ENCODE measurements around the gene TOR4A.
A peak's percentile ranks its signal among the peaks of the same experiment; 100 is the strongest.

TOR4A gene

GRCh38 chr9:137303893-137304382 is 26.4 kb downstream of the TOR4A start:
- Histone ChIP-seq H3K36me3 (no peaks in the 10 kb centered on the region), H3K27me3 (no peaks in the 10 kb centered on the region), H3K4me1 (no peaks in the 10 kb centered on the region; the same call in 1 of the 2 replicates), H3K4me3 (ENCODE audit: low read depth, low read length) (no peak overlapping the region), H3K9me3 (no peaks in the 10 kb centered on the region)
- no peak for TF ChIP-seq CTCF (IDR thresholded peaks at IDR 0.05; ENCODE audit: low read depth, low read length)
- peak; percentile 11 for DNase-seq

- no peaks in the 10 kb centered on the region for H3K27me3 ChIP-seq
- peak; percentile 28 for DNase-seq
- no peaks in the 10 kb centered on the region for H3K36me3 ChIP-seq
- TF ChIP-seq CTCF (IDR thresholded peaks at IDR 0.05; ENCODE audit: low read depth, low read length) = peak; percentile 11; the same call in 1 of the 2 replicates
- H3K4me3 ChIP-seq (ENCODE audit: low read depth, low read length) = no peak overlapping the region
- H3K4me1 ChIP-seq = no peaks in the 10 kb centered on the region; the same call in 1 of the 2 replicates
- no peaks in the 10 kb centered on the region for H3K9me3 ChIP-seq
Measured at GRCh38 chr9:137304383-137305059, 27.0 kb downstream of the TOR4A start.

GRCh38 chr9:137305060-137305797 is 27.7 kb downstream of the TOR4A start:
- H3K4me1 ChIP-seq = no peaks in the 10 kb centered on the region; the same call in 1 of the 2 replicates
- TF ChIP-seq CTCF (IDR thresholded peaks at IDR 0.05; ENCODE audit: low read depth, low read length) = no peak

GRCh38 chr9:137305798-137306065 is 28.2 kb downstream of the TOR4A start:
- Histone ChIP-seq H3K27me3 (no peaks in the 10 kb centered on the region), H3K36me3 (no peaks in the 10 kb centered on the region), H3K4me1 (no peaks in the 10 kb centered on the region; the same call in 1 of the 2 replicates), H3K4me3 (ENCODE audit: low read depth, low read length) (no peak overlapping the region), H3K9me3 (no peaks in the 10 kb centered on the region)
- no peak for TF ChIP-seq CTCF (IDR thresholded peaks at IDR 0.05; ENCODE audit: low read depth, low read length)
- no peak for DNase-seq

More at GRCh38 chr9:137305060-137305797, 27.7 kb downstream of the TOR4A start:
- Histone ChIP-seq H3K36me3 (no peaks in the 10 kb centered on the region), H3K4me3 (ENCODE audit: low read depth, low read length) (no peak overlapping the region), H3K27me3 (no peaks in the 10 kb centered on the region), H3K9me3 (no peaks in the 10 kb centered on the region)
- peak; percentile 39 for DNase-seq

GRCh38 chr9:137306066-137306849 is 28.7 kb downstream of the TOR4A start:
- H3K36me3 ChIP-seq = no peaks in the 10 kb centered on the region
- DNase-seq = peak; percentile 10
- H3K4me1 ChIP-seq = no peaks in the 10 kb centered on the region; the same call in 1 of the 2 replicates
- TF ChIP-seq CTCF (IDR thresholded peaks at IDR 0.05; ENCODE audit: low read depth, low read length) = no peak
- no peaks in the 10 kb centered on the region for H3K9me3 ChIP-seq
- no peaks in the 10 kb centered on the region for H3K27me3 ChIP-seq
- H3K4me3 ChIP-seq (ENCODE audit: low read depth, low read length) = no peak overlapping the region
